C1 segment of cervical spinal cord (tissue), 14 donors: Measurements from ENCODE around the gene CHCHD5.
"Not testable (repeated sequence)": the region's sequence is repeated elsewhere in the genome, so short reads cannot be mapped to it uniquely, and the experiment has no call there.

Experiments
- DNase-seq, 14 donors: peaks; one replicate each; lab custom pipeline; 2025; lab: John Stamatoyannopoulos, UW

CHCHD5 gene

DNA sequence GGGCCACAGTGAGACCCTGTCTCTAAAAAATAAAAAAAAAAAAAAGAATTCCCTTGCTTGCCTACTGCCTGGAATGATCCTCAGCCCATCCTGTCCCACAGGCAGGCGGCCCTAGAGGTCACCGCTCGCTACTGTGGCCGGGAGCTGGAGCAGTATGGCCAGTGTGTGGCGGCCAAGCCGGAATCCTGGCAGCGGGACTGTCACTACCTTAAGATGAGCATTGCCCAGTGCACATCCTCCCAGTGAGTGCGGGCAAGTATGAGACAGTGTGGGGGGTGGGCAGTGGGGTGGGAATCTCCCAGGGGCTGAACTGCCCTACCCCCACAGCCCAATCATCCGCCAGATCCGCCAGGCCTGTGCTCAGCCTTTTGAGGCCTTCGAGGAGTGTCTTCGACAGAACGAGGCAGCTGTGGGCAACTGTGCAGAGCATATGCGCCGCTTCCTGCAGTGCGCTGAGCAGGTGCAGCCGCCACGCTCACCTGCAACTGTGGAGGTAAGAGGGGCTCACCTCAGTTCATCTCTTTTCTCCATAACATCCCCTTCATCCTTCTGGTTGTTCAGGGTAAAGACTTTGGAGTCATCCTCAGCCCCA lies 1.6 kb downstream of the CHCHD5 start:
- no peak for DNase-seq

DNA sequence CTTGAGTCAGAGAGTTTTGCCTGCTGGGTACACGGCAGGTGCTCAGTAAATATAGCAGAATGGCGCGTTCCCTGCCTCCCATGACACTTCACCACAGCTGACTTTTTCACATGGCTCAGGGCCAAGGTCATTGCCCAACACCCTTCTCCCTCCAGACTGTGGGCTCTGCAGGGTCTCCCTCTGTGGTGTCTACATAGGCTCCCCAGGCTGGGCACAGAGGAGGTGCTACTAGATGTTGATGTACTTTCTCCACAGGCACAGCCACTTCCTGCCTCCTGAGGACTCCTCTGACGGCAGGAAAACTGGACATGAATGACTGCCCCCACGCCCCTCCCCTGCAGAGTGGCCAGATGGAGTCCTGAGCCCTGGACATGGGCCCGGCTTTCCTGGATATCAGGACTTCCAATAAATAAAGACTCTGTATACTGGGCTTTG lies 4.2 kb downstream of the CHCHD5 start:
- peak in 4 of 14 donors; percentile 5 to 92 (median 37) for DNase-seq

DNA sequence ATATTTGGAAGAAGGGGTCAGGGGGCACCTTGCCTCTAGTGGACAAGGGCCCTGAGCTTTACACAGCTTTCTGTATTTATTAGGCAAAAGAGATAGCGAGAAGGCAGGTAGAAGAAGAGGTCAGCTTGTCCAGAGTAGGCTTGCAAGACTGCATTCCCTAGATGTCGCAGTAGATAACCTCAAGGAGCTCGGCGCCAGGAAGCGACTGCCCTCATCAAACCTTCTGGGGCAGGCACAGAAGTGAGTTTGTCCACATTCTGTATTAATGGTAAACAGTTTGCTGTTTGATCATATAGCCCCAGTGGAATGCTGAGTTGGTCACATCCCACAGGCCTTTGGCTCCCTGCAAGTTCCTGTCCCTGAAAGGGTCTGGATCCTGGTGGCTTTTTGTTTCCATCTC lies 7.0 kb downstream of the CHCHD5 start:
- DNase-seq, result no peak

DNA sequence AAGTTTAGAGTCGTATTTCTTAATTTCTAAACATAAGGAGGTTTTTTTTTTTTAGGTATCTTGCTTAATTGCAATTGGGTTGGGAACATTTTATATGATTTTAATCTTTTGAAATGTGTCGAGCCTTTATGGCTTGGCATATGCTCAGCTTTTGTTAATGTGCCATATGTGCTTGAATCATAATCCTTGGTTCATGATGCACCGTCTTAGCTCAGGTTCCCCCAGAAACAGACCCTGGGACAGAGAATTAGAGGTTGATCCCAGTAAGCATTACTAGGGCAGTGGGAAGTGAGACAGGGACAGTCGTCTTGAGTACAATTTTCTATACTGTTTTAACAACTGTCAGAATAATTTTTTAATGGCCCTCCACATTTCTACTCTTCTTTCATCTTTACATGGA lies 9.3 kb downstream of the CHCHD5 start:
- no peak for DNase-seq

DNA sequence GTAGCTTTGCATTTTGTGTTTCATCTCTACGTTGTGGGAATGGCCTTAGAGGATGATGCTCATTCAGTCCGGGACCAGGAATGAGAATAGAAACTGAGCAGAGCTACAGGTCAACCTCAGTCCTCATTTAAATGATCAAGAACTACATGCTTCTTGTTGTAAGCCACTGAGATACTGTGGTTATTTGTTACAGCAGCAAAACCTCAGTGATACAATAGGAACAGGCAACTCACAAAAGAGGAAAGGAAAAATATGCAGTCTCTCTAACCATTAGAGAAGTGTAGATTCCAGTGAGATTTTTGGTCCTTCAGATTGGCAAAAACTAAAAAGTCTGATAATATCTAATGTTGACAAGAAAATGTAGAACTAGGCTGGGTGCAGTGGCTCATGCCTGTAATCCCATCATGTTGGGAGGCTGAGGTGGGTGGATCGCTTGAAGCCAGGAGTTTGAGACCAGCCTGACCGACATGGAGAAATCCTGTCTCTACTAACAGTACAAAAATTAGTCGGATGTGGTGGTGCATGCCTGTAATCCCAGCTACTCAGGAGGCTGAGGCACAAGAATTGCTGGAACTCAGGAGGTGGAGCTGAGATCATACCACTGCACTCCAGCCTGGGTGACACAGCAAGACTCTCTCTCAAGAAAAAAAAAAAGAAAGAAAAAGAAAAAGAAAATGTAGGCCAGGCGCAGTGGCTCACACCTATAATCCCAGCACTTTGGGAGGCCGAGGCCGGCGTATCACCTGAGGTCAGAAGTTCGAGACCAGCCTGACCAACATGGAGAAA lies 13.3 kb downstream of the CHCHD5 start:
- no peak for DNase-seq

DNA sequence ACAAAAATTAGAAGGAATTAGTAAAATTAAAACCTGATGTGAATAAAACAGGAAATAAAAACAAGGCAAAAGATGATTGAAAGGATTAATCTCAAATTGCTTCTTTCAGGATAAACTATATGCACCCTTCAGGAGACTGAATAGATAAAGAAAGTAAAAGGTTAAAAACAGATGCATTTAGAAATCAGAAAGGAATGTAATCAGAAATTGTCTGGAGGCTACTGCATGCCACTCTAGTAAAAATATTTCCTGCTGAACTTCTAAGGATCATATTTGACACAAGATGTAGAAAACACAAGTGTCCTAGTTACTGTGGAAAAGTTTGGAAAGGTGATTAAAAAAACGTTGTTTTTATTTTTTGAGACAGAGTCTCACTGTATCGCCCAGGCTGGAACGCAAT lies 16.2 kb downstream of the CHCHD5 start:
- DNase-seq, result no peak

DNA sequence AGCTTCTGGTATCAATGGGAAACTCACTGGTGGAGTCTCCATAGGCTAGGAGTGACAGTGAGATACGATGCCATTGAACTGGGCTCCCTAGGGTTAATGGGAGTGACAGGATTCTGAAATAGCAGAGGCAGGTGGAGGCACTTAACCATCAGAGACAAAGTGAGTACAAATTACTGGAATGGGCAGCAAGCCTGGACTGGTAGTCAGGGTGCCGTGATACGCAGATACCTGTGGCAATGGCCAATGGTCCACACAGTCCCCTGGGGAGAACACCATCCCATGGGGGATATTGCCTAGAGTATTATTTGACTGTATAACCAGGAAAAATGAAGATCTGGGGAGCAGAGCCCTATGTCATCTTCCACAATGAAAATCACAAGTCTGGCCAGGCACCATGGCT lies 17.3 kb downstream of the CHCHD5 start:
- no peak for DNase-seq

DNA sequence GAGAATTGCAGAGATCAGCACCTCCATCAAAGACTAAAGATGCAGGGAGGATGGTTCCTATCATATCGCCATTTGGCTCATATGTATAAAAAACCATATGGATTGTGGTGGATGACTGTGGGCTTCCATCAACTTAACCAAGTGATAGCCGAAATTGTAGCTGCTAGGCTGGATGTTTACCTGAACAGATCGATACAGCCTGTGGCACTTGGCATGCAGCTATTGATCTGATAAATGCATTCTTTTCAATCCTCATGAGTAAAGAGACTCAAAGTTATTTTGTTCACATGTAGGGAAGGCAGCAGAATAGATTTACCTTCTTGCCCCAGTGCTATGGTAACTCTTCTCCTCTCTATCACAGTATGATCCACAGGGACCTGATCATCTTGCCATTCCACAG lies 18.5 kb downstream of the CHCHD5 start:
- no peak for DNase-seq

DNA sequence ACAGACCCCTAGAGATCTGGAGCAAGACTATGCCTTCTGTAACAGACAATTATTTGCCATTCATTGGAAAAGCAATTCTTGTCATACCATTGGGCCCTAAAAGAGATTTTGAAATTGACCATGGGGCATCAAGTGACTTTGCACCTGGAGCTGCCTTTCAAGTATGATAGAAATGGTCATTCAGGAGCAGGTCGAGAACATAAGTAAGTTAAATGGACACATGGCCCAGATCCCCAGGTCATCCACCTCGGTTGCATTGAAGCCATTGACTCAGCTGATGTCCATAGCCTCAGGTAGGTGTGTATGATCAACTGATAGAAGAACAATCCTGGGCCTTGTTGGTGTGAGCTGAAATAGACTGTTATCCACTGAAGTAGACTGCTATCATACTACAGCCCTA lies 19.3 kb downstream of the CHCHD5 start:
- DNase-seq, result no peak

DNA sequence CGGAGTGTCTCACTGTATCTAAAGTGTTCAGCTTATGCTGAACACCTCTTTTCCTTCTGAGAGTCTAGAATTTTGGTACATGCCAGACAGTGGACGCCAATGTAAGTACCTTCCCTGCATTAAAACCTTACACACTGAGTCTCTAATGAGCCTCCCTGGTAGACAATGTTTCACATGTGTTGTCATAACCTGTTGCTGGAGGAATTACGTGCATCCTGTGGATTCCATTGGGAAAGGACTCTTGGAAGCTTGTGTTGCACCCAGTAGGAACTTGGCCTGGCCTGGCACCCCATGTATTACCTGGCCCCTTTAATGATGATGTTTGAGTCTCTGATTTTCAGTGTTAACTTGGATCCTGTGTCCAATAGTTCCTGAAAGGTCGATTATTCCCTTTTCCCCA lies 20.5 kb downstream of the CHCHD5 start:
- DNase-seq, result no peak

DNA sequence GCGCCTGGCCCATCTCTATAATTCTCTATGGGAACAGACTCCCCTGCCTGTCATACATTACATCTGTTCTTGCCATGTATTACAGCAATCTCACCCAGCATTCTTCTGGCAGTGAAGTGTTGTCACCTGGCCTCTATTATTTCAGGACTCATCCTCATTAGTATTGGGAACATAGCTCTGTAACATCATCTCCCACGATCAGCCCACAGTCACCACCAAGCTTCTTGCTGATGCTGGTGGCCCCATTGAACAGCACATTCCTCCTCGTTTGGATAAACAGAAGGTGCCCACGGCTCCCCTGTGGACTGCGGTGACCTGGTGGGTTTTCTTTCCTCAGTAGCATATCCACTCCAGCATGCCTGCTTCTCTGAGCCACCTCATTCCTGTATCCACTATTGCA lies 21.5 kb downstream of the CHCHD5 start:
- no peak for DNase-seq

DNA sequence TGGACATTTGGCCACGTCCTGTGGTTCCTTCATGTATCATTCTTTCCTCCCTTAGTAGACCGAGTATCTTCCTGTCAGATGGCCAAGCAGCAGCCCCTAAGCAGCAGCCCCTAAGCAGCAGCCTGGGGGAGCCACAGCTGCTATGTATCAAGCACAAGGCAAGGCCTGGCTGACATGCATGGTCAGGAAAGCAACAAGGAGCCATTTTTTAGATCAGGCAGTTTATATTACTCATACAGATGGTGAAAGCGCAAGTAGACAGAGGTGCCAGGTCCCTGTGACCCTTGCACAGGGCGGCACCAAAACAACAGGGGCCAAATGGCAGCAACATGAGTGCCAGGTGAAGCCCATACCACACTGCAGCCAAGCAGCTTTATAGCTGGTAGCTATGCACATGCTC lies 22.1 kb downstream of the CHCHD5 start:
- no peak for DNase-seq

DNA sequence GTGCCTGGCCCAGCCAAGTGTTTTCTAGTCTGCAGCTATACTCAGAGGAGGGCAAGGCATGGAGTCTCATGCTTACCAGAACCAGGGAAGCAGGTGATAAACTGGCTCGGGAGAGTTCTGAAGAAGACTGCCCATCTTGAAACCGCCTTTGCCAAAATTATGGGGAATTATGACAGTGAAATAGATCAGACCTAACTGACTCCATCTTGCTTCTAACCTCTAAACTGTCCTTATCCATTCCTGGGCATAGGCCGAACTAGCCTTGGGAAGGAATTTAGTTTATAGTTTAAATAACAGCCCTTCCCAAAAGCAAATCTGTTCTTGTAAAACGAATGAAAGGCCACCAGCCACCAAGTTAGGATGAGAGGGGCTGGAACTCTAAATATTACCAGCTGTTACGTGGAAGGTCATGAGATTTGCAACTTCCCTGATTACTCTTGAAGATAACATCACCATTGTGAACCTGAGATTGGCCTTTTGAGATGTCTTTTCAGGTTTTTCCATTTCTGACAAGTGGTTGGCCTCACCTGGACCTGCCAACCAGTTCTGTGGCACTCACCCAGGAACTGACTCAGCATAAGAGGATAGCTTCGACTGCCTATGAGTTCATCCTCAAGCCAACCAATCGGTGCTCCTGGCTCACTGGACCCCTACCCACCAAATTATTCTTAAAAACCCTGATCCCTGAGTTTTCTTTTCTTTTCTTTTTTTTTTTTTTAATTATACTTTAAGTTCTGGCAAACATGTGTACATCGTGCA lies 23.4 kb downstream of the CHCHD5 start:
- DNase-seq, result no peak

DNA sequence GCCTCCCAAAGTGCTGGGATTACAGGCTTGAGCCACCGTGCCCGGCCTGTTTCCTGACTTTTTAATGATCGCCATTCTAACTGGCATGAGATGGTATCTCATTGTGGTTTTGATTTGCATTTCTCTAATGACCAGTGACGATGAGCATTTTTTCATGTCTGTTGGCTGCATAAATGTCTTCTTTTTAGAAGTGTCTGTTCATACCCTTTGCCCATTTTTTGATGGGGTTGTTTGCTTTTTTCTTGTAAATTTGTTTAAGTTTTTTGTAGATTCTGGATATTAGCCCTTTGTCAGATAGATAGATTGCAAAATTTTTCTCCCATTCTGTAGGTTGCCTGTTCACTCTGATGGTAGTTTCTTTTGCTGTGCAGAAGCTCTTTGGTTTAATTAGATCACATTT lies 24.9 kb downstream of the CHCHD5 start:
- DNase-seq, result not testable (repeated sequence)

DNA sequence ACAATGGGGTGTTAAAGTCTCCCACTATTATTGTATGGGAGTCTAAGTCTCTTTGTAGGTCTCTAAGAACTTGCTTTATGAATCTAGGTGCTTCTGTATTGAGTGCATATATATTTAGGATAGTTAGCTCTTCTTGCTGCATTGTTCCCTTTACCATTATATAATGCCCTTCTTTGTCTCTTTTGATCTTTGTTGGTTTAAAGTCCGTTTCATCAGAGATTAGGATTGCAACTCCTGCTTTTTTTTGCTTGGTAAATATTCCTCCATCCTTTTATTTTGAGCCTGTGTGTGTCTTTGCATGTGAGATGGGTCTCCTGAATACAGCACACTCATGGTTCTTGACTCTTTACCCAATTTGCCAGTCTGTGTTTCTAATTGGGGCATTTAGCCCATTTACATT lies 27.9 kb downstream of the CHCHD5 start:
- not testable (repeated sequence) for DNase-seq

DNA sequence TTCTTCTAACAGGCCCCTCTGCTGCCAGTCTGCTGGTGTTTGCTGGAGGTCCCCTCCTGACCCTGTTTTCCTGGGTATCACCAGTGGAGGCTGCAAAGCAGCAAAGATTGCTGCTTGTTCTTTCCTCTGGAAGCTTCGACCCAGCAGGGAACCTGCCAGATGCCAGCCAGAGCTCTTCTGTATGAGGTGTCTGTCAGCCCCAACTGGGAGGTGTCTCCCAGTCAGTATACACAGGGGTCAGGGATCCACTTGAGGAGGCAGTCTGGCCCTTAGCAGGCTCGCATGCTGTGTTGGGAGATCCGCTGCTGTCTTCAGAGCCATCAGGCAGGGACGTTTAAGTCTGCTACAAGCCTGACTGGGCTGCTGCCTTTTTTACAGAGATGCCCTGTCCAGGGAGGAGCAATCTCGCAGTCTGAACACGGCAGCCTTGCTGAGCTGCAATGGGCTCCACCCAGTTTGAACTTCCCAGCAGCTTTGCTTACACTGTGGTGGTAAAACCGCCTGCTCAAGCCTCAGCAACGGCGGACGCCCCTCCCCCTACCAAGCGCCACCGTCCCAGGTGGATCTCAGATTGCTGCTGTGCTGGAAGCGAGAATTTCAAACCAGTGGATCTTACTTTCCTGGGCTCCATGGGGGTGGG lies 29.9 kb downstream of the CHCHD5 start:
- no peak for DNase-seq

DNA sequence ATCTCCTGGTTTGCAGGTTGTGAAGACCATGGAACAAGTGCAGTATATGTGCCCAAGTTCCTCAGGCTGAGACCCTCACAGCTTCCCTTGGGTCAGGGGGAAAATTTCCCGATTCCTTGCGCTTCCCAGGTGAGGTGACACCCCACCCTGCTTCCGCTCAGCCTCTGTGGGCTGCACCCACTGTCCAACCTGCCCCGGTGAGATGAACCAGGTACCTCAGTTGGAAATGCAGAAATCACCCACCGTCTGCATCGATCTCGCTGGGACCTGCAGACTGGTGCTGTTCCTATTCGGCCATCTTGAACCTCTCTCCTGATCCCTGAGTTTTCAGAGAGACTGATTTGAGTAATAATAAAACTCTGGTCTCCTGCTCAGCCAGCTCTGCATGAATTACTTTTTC lies 30.6 kb downstream of the CHCHD5 start:
- DNase-seq, result no peak

DNA sequence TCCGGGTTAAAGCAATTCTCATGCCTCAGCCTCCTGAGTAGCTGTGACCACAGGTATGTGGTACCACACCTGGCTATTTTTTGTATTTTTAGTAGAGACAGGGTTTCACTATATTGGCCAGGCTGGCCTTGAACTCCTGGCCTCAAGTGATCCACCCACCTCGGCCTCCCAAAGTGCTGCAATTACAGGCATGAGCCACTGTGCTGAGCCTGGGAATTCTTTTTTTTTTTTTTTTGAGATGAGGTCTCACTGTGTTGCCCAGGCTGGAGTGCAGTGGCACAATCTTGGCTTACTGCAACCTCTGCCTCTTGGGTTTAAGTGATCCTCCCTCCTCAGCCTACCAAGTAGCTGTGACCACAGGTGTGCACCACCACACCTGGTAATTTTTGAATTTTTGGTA lies 31.4 kb downstream of the CHCHD5 start:
- DNase-seq, result not testable (repeated sequence)

DNA sequence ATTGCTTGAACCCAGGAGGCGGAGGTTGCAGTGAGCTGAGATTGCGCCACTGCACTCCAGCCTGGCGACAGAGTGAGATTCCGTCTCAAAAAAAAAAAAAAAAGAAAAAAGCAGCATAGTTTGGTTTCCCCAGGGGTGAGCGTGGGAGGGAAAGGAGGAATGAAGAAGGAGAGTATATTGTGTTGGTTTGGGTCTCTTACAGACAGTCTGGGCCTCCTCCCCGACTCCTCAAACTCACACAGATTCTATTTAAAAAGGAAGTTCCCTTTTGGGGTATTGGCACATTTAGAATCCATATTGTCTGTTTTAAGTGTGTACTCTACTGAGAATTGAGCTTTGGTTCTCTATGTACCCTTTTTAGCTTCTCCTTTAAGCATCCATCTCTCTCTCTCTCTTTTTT lies 34.0 kb downstream of the CHCHD5 start:
- no peak for DNase-seq

DNA sequence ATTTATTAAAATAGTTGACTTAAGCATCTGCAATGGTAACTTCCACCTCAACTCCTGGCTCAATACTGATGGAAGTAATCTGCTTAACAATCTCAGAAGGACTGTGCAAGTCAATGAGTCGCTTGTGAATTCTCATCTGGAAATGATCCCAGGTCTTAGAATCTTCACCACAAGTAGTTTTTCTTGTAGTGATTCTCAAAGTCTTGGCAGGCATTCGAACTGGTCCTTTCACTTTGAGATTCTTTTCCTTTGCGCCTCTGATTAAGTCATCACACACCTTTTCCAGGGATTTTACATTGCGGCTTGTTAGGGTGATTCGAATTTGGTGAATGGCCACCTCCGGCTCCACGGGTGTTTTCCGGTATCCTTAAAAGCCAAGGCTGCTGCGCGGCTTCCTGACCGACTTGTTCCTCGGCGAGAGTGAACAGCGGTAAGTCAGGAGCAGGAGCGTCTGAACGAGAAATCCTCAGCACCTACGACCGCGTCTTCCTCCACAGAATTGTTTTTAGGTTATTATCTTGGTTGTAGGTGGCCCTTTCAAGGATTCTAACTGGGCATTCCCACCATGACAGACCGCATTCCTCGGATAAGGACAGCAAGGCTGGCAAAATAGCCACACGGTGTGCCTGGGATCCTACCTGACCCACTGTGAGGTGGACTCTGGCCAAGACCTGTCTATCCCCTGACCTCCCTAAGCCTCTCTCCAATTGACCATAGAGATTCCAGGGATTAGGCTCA lies 37.5 kb downstream of the CHCHD5 start:
- no peak for DNase-seq

DNA sequence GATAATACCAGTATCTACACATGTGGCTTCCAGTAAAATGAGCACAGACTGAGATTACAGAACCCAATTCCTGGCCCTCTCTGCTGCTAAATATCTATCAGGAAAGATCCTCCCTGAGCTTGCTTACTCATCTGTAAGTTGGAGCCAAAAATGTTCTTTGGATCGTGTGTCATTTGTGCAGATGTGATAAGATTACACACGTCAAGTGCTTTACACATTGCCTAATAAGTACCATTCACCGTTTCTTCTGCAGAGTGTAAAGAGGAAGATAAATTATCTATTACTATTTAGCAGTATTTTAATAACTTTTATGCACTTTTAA lies 38.1 kb downstream of the CHCHD5 start:
- no peak for DNase-seq
